Progenitor cell of endocrine pancreas (in vitro differentiated cells): ENCODE measurements around the gene TMEM72. TPM values are rescaled to one million over a fixed set of nuclear protein-coding genes. Genes with fewer than 3 reads are reported as not detected.

Experiments
- DNase-seq: peaks from one replicate; pipeline ENCODE4 v3.0.0; 2021; ENCODE audit warnings: low spot score; ENCODE audit not compliant: unreplicated experiment
- H3K27ac Mint-ChIP-seq: 2 replicates; pipeline ENCODE4 v1.8.0; 2021; ENCODE audit warnings: mild to moderate bottlenecking, moderate library complexity, mixed read lengths
- H3K27me3 Mint-ChIP-seq: 2 replicates; pipeline ENCODE4 v1.8.0; 2021; ENCODE audit warnings: mixed read lengths
- H3K36me3 Mint-ChIP-seq: 2 replicates; pipeline ENCODE4 v1.8.0; 2022; ENCODE audit warnings: mixed read lengths; ENCODE audit not compliant: insufficient read depth
- H3K4me1 Mint-ChIP-seq: 2 replicates; pipeline ENCODE4 v1.8.0; 2021; ENCODE audit warnings: low read depth, mixed read lengths
- H3K4me3 Mint-ChIP-seq: 2 replicates; pipeline ENCODE4 v1.8.0; 2021; ENCODE audit warnings: low read depth, mild to moderate bottlenecking, moderate library complexity, mixed read lengths
- H3K9me3 Mint-ChIP-seq: 2 replicates; pipeline ENCODE4 v1.8.0; 2021; ENCODE audit warnings: low read depth, mixed read lengths
- total RNA-seq: library from RNA; stranded (reverse); gene quantifications from 2 replicates; pipeline ENCODE4 v1.2.1, GENCODE V29; 2021
- TF ChIP-seq, protein P1 (sequence below): fragments of 200-600 bp; sonication (generic); IDR thresholded peaks from one replicate; pipeline ENCODE4 v1.5.0; 2021; ENCODE audit warnings: antibody characterized with exemption, mild to moderate bottlenecking; ENCODE audit not compliant: unreplicated experiment

TMEM72 gene
- total RNA-seq, 1 donor from 2014 or later: 0.93 TPM

DNA sequence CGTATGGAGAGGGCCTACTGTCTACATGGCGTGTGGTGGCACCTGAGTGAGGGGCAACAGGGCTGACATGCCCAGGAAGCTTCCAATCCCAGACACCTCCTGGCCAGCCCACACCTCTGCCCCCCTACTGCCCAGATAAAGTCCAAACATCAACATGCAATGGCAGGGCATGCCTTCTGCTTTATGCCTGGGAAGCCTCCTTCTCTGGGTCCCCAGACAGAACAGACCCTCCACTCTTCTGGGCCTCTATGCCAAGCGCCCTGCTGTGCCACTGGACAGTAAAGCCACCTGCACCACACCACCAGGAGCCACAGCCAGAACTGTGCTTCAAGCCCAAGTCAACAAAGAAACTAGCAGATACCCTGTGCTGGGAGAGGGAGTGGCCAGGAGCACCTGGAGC, 12.5 kb downstream of the TMEM72 start:
- Mint-ChIP-seq H3K4me1 (no peaks in the 10 kb centered on the region), H3K27ac (no peak overlapping the region), H3K36me3 (no peaks in the 10 kb centered on the region), H3K27me3 (peaks cover 18% of the 10 kb centered on the region), H3K9me3 (no peaks in the 10 kb centered on the region), H3K4me3 (no peak overlapping the region)
- TF ChIP-seq, protein P1, sequence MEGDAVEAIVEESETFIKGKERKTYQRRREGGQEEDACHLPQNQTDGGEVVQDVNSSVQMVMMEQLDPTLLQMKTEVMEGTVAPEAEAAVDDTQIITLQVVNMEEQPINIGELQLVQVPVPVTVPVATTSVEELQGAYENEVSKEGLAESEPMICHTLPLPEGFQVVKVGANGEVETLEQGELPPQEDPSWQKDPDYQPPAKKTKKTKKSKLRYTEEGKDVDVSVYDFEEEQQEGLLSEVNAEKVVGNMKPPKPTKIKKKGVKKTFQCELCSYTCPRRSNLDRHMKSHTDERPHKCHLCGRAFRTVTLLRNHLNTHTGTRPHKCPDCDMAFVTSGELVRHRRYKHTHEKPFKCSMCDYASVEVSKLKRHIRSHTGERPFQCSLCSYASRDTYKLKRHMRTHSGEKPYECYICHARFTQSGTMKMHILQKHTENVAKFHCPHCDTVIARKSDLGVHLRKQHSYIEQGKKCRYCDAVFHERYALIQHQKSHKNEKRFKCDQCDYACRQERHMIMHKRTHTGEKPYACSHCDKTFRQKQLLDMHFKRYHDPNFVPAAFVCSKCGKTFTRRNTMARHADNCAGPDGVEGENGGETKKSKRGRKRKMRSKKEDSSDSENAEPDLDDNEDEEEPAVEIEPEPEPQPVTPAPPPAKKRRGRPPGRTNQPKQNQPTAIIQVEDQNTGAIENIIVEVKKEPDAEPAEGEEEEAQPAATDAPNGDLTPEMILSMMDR: no peak
- no peak for DNase-seq

DNA sequence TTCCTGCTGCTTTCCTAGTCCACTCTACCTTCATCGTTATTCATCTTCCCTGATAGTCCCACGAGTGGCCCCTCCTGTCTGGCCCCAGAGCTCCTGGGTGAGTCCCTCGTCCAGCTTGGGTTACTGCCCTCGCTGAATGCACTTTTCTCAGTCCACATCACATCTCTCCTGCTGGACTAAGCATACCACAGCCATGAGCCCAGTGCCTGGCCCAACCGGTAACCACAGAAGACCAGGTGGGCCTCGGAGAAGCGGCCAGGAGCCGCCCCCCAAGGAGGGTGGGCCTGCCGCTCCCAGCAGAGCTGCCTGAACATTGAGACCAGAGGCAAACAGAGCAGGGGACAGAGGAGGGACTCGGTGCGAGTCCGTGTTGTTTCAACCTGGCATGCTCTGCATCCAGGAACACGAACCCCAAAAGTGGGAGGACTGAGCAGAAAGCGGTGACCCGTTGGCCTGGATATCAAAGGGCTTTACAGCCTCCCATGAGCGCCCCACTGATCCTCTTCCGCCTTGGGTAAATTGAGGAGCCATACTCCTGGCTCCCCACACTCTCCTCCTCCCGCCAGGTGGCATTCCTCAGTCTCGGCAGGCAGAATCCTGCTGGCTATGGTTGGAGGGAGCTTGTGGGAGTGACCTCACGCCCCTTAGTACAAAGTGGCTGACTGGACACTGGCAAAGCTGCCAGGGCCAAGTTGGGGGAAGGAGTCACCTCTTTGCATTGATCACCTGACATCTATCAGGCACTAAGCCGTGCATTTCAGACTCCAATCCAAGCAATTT, 13.3 kb downstream of the TMEM72 start:
- H3K27me3 Mint-ChIP-seq: peaks cover 19% of the 10 kb centered on the region
- no peak overlapping the region for H3K27ac Mint-ChIP-seq
- no peak overlapping the region for H3K4me3 Mint-ChIP-seq
- no peaks in the 10 kb centered on the region for H3K36me3 Mint-ChIP-seq
- no peak for DNase-seq
- H3K4me1 Mint-ChIP-seq: no peaks in the 10 kb centered on the region
- no peaks in the 10 kb centered on the region for H3K9me3 Mint-ChIP-seq
- TF ChIP-seq, protein P1: no peak

DNA sequence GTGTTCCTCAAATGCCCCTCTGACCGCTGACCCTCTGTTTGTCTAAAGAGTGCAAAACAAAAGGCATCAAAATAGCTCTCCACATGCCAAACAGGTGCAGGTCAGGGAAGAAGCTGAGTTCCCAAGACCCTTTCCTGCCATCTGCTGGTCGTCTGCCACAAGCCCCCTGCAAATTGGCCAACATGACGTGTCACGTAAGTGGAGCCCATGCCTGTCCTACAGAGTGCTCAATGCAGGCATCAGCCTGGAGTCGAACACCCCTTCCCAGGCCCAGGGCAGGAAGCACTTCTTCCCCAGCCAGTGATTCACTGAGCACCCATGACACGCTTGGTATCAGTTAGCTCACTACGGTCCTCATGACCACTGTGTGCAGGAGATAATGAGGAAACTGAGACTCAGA, 14.1 kb downstream of the TMEM72 start:
- no peaks in the 10 kb centered on the region for H3K36me3 Mint-ChIP-seq
- peak; percentile 46 for DNase-seq
- H3K27ac Mint-ChIP-seq: no peak overlapping the region
- peaks cover 23% of the 10 kb centered on the region for H3K27me3 Mint-ChIP-seq
- no peak overlapping the region for H3K4me3 Mint-ChIP-seq
- H3K9me3 Mint-ChIP-seq: no peaks in the 10 kb centered on the region
- TF ChIP-seq, protein P1: peak; percentile 65
- no peaks in the 10 kb centered on the region for H3K4me1 Mint-ChIP-seq

GRCh38 chr10:44925811-44926750, 14.9 kb downstream of the TMEM72 start:
- Mint-ChIP-seq H3K27me3 (peaks cover 20% of the 10 kb centered on the region), H3K27ac (no peak overlapping the region), H3K4me1 (no peaks in the 10 kb centered on the region), H3K4me3 (no peak overlapping the region), H3K9me3 (no peaks in the 10 kb centered on the region), H3K36me3 (no peaks in the 10 kb centered on the region)
- DNase-seq: no peak
- TF ChIP-seq, protein P1: no peak

DNA sequence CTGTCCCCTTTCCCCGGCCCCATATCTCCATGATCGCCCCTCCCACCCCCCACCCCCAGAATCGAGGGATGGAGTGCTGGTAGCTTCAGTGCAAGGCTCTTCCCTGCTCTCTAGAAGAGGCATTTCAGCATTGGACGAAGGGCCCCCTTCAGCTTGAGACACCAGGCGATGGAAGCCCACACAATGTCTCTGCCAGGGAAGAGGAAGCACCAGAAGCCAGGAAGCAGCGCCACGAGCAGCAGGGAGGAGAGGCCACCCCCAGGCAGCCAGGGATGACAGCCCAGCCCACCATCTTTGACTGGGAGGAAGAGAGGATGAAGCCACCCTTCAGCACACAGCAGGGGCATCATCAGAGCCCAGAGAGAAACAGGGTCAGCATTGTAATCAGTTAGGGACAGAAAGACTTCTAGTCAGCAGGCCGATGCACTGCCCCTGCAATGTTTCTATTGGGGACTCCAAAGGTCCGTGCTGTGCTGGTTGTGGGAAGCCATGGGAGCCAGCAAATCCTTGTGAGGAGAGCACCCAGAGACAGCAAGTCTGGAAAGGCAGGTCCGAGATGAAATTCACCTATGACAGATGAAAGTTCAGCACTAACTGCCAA, 15.7 kb downstream of the TMEM72 start:
- no peak for DNase-seq
- Mint-ChIP-seq H3K27me3 (peaks cover 23% of the 10 kb centered on the region), H3K36me3 (no peaks in the 10 kb centered on the region), H3K27ac (no peak overlapping the region), H3K9me3 (no peaks in the 10 kb centered on the region), H3K4me3 (no peak overlapping the region), H3K4me1 (no peaks in the 10 kb centered on the region)
- TF ChIP-seq, protein P1: no peak
